Measurements from ENCODE around the gene JOSD1. TPM values are rescaled to one million over a fixed set of nuclear protein-coding genes. Genes with fewer than 3 reads are reported as not detected.

The JOSD1 gene
- total and polyA plus RNA-seq, 10 of the 15 experiments (the other 5 are each of a cell fraction or from before 2014, with no cell fraction given) = 6.2 to 54.6 (median 40.5) TPM

DNA sequence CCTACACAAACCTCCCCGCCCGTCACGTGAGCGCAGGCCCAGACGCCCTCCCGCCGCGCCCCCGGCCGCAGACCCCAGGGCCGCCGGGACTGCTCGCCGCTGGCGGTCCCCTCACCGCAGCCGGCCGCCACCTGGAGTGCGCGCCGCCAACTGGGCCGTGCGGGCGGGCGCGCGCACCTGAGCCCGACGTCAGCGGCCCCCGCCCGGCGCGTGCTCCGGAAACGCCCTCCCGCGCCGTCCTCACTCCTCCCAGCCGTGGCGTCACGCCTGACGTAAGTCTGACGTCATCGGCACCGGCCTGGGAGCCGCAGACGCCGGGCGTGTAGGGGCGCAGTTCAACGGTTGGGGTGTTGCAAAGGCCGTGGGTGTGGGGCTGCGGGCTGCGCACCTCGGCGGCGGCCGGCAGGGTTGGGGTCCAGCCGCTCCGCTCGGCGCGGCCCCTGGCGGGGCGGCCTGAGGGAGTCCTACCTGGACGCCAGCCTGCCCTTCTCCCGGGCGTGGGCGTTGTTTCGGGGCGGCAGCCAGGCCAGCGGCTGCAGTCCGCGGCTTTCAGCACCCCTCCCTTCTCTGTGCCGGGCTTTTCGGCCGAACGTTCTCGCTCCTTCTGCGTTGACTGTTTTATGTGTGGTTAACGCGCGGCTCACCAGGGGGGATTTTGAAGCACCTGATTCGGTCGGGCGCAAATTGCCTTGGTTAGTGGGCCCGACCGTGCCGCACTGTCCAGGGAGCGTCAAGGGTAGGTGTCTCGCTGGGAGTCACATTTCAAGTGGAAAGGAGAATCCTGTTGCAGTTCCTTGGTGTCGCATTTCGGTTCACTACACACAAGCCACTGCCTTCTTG is at the start of gene JOSD1 (continued):
- TF ChIP-seq, protein P1, sequence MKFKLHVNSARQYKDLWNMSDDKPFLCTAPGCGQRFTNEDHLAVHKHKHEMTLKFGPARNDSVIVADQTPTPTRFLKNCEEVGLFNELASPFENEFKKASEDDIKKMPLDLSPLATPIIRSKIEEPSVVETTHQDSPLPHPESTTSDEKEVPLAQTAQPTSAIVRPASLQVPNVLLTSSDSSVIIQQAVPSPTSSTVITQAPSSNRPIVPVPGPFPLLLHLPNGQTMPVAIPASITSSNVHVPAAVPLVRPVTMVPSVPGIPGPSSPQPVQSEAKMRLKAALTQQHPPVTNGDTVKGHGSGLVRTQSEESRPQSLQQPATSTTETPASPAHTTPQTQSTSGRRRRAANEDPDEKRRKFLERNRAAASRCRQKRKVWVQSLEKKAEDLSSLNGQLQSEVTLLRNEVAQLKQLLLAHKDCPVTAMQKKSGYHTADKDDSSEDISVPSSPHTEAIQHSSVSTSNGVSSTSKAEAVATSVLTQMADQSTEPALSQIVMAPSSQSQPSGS (IDR thresholded peaks at IDR 0.05; ENCODE audit: low read length) = peak; percentile 89
- TF ChIP-seq IRF4 (IDR thresholded peaks at IDR 0.05; ENCODE audit: low read depth, low read length) = 0 out of 2 replicates have a peak, but pooled peaks have one; percentile 13
- TF ChIP-seq SMAD5 (IDR thresholded peaks at IDR 0.05; ENCODE audit: low read depth) = peak; percentile 45; the same call in 1 of the 2 replicates
- TF ChIP-seq SMAD1 (IDR thresholded peaks at IDR 0.05; ENCODE audit: low read depth, partially characterized antibody) = no peak
- TF ChIP-seq WRNIP1 (IDR thresholded peaks at IDR 0.05; ENCODE audit: borderline replicate concordance, low read depth, low read length) = no peak
- TF ChIP-seq TCF7 (IDR thresholded peaks at IDR 0.05; ENCODE audit: borderline replicate concordance) = no peak
- TF ChIP-seq CREM (IDR thresholded peaks at IDR 0.05; ENCODE audit: low read depth) = peak; percentile 99
- no peak for TF ChIP-seq ASH2L (IDR thresholded peaks at IDR 0.05; ENCODE audit: borderline replicate concordance, low read depth)
- 0 out of 2 replicates have a peak, but pooled peaks have one; percentile 18 for TF ChIP-seq EED (IDR thresholded peaks at IDR 0.05; ENCODE audit: low read depth)
- TF ChIP-seq, protein P2, sequence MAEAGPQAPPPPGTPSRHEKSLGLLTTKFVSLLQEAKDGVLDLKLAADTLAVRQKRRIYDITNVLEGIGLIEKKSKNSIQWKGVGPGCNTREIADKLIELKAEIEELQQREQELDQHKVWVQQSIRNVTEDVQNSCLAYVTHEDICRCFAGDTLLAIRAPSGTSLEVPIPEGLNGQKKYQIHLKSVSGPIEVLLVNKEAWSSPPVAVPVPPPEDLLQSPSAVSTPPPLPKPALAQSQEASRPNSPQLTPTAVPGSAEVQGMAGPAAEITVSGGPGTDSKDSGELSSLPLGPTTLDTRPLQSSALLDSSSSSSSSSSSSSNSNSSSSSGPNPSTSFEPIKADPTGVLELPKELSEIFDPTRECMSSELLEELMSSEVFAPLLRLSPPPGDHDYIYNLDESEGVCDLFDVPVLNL (IDR thresholded peaks at IDR 0.05; ENCODE audit: low read depth, low read length) = no peak
- TF ChIP-seq EGR1 (IDR thresholded peaks at IDR 0.05; ENCODE audit: borderline replicate concordance in 1 of 2, low read depth in 2 of 2, low read length in 2 of 2) = peak in 1 of 2 experiments; percentile 92; a peak in 2 of 3 replicates
- peak; percentile 70 for TF ChIP-seq TBL1XR1 (IDR thresholded peaks at IDR 0.05; ENCODE audit: low read depth, low read length)
- TF ChIP-seq ATF7 (IDR thresholded peaks at IDR 0.05; ENCODE audit: low read depth) = peak; percentile 96
- TF ChIP-seq, protein P3, sequence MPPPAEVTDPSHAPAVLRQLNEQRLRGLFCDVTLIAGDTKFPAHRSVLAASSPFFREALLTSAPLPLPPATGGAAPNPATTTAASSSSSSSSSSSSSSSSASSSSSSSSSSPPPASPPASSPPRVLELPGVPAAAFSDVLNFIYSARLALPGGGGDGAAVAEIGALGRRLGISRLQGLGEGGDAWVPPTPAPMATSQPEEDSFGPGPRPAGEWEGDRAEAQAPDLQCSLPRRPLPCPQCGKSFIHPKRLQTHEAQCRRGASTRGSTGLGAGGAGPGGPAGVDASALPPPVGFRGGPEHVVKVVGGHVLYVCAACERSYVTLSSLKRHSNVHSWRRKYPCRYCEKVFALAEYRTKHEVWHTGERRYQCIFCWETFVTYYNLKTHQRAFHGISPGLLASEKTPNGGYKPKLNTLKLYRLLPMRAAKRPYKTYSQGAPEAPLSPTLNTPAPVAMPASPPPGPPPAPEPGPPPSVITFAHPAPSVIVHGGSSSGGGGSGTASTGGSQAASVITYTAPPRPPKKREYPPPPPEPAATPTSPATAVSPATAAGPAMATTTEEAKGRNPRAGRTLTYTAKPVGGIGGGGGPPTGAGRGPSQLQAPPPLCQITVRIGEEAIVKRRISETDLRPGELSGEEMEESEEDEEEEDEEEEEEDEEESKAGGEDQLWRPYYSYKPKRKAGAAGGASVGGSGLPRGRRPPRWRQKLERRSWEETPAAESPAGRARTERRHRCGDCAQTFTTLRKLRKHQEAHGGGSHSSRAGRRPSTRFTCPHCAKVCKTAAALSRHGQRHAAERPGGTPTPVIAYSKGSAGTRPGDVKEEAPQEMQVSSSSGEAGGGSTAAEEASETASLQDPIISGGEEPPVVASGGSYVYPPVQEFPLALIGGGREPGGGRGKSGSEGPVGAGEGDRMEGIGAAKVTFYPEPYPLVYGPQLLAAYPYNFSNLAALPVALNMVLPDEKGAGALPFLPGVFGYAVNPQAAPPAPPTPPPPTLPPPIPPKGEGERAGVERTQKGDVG (CRISPR knock-in tag; IDR thresholded peaks at IDR 0.05) = peak; percentile 69; the same call in 1 of the 2 replicates
- 0 out of 2 replicates have a peak, but pooled peaks have one; percentile 44 for TF ChIP-seq RB1 (IDR thresholded peaks at IDR 0.05; ENCODE audit: borderline replicate concordance)
- TF ChIP-seq HDAC6 (IDR thresholded peaks at IDR 0.05; ENCODE audit: unreplicated experiment) = no peak
- TF ChIP-seq CBFB (IDR thresholded peaks at IDR 0.05; ENCODE audit: low read depth) = peak; percentile 85
- TF ChIP-seq CHD4 (IDR thresholded peaks at IDR 0.05) = no peak
- TF ChIP-seq ZSCAN29 (IDR thresholded peaks at IDR 0.05) = no peak
- peak; percentile 55; the same call in 1 of the 2 replicates for TF ChIP-seq TCF12 (IDR thresholded peaks at IDR 0.05; ENCODE audit: low read depth, low read length)
- TF ChIP-seq MEF2B (IDR thresholded peaks at IDR 0.05; ENCODE audit: partially characterized antibody, poor library complexity, severe bottlenecking) = peak; percentile 30
- TF ChIP-seq CHD2 (IDR thresholded peaks at IDR 0.05; ENCODE audit: borderline replicate concordance, low read depth, low read length) = peak; percentile 88
